ENCODE data around the gene SRGAP3.

Gene SRGAP3

DNA sequence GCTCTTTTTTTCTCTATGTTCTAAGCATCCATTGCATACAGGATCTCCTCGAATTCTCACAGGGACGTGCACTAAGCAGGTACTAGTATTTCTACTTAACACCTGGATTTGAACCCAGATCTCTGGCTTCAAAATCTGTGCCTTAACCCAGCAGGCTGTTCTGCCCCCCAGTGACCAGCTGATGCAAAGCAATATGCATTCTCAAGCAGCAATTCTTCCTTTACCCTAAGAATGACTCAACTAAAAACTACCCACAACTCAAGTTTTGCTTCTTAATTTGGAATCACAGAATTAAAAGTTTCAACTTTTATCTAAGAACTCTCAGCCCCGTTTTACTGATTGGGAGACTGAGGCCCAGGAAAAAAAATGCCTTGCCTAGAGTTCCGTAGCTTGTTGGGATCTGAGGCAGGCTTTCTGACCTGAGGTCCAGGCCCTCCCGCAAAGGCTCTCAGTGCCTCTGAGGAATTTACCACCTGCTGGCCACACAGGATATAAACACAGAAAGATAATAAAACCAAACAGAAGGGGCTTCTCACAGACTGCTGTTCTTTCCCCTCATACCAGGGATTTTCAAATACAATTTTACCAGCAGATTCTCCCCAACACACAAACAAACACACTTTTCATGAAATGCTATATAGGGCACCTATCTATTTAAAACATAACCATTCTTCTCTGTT is 170.7 kb downstream of the SRGAP3 start:
- no peak for DNase-seq

DNA sequence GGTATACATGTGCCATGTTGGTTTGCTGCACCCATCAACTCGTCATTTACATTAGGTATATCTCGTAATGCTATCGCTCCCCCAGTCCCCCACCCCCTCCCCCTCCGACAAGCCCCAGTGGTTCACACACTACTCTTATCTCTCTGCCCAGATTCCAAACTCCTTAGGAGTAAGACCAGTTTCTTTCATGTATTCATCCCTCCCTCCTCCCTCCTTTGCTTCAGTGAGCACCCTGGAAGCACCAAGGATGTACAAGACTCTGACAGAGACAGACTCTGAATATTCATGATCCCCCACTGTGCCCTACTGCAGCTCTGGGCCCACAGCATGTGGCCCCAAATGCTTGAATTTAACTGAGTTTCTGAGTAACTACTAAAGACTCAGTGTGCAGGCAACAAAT is 172.4 kb downstream of the SRGAP3 start:
- DNase-seq, result no peak

DNA sequence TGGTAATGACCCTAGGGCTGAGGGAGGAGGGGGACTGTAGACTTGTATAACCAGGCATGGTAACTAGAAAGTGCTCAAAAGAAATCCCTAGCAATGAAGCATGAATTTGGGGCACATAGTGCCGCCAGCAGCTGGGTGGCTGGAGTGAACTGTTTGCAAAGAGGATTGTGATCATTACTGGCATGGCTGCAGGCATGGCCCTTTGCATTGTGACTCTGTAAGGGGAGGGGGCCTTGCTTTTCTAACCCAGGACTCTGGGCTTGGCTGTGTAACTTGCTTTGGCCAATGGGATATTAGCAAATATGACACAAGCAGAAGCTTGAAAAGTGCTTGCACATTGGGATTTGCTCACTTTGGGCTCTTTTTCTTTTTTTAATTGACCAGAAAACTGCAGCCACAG is 173.7 kb downstream of the SRGAP3 start:
- DNase-seq, result no peak

GRCh38 chr3:9074079-9074478 is 175.4 kb downstream of the SRGAP3 start:
- peak; percentile 84 for DNase-seq

GRCh38 chr3:9072667-9073009 is 176.8 kb downstream of the SRGAP3 start:
- no peak for DNase-seq

DNA sequence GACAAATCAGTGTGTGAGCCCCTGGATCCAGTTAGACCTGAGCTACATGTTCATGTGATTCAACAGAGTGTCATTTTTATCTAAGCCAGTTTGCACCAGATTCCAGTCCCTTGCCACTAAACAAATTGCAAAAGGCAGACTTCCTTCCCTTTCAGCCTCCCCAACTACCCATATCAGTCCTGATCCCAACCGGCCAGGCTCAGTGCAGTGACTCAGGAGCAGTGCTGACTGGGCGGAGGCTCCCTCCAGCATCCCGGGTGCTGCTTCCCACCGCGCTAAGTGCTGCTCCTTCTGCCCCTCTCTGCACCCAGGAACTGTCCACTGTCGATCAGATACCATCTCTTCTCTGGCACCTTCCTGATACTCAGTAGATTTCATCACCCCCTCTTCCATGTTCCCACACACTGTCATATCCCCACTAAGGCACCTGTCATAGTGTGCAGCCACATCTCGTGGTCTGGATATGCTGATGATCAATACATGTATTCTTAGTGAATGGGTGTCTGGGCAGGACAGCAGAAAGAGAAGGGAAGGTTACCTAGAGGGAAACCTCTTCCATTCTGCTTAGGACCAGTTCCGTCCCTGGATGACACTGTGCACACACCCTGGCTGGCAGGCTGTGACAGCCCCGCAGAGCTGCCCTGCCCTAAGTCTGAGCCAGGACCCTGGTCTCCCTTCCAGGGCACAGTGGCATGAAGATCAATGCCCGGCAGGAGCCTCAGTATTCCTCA is 177.3 kb downstream of the SRGAP3 start:
- DNase-seq, result no peak

DNA sequence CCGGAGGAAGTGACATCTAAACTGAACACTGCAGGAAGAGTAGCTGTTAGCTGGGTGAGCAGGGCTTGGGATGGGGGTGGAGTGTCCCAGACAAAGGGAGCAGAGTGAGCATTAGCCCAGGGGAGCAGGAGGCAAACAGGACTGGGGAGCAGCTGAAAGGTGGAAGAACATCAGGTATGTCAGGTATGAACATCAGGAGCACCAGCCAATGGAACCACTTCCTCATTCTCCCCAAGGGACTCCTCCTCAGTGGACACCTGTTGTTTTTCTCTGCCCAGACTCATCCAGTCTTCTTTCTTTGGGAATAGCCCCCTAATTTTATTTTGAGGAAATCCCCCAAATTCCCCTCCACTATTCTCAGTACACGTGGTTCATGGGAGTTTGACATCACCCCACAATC is 178.5 kb downstream of the SRGAP3 start:
- DNase-seq, result no peak

GRCh38 chr3:9069971-9070370 is 179.5 kb downstream of the SRGAP3 start:
- DNase-seq, result no peak

DNA sequence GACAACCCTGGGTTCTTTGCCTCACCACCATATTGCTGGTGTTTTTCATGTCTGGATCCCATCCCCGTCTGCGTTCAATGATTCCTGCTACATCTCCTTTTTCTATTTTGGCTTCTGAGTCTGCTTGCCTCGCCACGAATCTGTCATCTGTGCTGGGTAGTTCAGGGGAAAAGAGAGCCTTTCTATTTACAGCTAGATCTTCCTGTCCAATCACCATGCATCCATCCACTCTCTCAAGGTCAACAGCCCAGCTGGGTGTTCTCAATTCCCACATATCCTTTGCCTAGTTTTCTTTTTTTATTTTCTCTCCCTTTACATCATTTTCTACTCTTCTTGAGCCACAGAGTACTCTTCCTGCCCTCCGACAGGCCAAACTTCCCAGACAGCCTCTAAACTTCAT is 181.4 kb downstream of the SRGAP3 start:
- no peak for DNase-seq

DNA sequence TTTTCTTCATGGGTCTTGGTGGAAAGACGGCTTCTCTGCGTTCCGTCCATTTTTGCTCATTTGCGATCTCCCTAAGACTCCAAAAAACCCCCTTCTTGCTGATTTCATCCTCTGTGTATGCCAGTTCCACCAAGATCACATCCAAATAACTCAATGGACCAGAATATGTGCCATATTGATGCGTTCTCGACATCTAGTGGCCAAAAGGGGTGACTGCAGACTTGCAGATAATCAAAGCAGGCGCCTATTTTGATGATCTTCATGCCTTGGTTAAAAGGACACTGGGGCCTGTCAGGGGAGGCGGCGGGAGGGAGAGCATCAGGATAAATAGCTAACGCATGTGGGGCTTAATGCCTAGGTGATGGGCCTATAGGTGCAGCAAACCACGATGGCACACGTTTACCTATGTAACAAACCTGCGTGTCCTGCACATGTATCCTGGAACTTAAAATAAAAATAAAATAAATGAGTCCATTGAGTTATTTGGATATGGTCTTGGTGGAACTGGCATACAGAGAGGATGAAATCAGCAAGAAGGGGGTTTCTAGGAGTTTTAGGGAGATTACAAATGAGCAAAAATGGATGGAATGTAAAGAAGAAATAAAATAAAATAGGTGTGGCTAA is 182.0 kb downstream of the SRGAP3 start:
- DNase-seq, result peak; percentile 67

- DNase-seq, result no peak
Measured at GRCh38 chr3:9066775-9067174, 182.7 kb downstream of the SRGAP3 start.

- no peak for DNase-seq
Measured at GRCh38 chr3:9066141-9066540, 183.3 kb downstream of the SRGAP3 start.

DNA sequence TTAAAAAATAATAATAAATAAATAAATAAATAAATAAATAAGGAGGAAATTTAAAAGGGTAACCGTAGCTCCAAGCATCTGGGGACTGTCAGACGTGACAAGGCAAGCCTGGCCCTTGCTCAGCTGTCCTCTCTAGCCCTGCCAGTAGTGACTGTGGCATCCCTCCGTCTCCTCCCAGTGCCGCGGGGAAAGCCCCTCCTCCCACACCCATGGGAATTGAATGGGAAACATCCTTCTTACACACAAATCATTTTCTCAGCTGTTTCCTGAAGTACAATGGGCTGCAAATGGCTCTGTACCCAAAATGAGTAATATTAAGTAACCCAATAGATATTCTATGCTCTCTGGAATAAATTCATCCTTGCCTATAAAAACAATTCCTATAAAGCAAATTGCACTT is 184.6 kb downstream of the SRGAP3 start:
- peak; percentile 20 for DNase-seq

DNA sequence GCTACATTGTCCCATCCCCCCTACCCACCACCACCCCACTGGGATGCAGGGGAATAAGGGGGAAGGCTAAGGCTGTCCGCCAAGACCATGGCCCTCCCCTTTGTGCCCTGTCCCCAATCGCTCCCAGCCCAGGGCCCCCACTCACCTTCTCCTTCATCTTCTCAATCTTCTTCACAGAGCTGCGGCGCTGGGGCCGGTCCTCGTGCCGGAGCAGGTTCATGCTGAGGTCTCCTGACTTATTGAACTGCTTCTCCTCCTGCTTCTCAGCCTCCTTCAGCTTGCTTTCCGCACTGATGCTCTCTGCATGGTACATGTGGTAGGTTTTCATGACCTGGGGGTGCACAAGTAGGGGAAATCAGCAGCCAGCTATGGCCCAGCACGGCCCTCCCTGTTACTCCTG is 185.2 kb downstream of the SRGAP3 start:
- no peak for DNase-seq

DNA sequence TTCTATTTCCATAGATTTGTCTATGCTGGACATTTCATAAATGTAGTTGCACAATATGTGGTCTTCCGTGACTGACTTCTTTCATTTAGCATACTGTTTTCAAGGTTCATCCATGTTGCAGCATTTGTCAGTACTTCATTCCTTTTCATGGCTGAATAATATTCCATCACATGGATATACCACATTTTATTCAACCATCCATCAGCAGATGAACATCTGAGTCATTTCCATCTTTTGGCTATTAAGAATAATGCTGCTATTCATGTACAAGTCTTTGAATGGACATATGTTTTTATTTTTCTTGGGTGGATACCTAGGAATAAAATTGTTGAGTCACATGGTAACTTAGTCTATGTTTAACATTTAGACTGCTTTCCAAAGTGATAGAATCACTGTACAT is 186.9 kb downstream of the SRGAP3 start:
- no peak for DNase-seq

DNA sequence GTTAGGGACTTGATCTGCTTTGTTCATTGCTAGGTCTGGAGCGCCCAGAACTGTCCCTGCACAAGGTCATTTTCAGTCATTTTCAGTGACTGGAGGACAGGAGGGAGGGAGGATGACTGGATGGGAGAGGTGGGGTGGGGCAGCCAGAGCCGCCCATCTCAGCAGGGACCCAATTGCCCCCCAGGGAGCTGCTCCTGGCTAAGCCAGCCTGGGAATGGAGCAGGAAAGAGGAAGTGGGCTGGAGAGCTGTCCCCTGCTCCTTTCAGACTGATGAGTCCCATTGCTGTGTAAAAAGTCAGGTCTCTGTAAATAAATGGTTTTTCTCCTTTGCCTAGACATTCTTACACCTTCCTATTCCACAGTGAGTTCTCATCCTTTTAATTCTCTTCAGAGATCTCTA is 187.8 kb downstream of the SRGAP3 start:
- DNase-seq, result no peak

DNA sequence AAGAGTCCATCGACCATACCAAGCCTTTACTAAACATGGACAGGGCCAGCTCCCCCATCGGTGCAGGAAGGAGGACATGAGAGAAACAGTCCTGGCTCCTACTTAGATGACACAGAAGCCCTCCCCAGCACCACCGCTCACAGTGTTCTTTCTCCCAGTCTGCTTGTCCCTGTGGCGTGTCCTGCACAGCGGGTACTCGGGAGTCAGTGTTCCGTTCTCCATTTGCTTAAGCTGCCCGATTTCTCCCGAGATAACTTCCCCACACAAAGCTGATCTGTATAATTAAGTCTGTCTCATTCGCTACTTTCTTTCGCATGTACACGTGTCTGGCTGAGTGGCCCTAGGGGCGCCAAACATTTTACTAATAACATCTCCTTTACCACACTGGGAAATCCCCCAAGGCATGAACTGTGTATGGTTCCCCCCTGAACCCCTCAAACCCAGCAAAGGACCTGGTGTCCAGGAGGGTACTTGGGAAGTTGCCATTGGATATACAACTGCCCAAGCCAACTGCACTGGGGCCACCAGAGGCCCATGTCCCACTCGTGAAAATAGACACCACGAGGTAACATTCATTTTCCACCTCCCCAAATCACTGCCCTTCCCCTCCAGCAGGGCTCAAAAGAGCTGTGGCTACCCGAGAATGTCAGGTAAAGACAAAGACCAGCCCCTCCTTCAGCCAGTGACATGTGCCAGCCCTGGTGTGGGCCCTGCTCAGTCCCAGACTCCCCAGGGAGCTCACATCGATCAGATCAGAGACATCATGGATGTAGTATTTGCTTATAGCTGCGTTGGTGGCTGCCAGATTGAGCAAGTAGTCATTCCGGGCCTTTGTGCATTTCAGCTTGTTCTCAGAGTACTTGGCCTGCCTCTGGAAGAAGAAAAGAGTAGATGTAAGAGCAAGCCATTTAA is 189.7 kb downstream of the SRGAP3 start:
- no peak for DNase-seq

- DNase-seq, result no peak
Measured at GRCh38 chr3:9056581-9056980, 192.9 kb downstream of the SRGAP3 start.

DNA sequence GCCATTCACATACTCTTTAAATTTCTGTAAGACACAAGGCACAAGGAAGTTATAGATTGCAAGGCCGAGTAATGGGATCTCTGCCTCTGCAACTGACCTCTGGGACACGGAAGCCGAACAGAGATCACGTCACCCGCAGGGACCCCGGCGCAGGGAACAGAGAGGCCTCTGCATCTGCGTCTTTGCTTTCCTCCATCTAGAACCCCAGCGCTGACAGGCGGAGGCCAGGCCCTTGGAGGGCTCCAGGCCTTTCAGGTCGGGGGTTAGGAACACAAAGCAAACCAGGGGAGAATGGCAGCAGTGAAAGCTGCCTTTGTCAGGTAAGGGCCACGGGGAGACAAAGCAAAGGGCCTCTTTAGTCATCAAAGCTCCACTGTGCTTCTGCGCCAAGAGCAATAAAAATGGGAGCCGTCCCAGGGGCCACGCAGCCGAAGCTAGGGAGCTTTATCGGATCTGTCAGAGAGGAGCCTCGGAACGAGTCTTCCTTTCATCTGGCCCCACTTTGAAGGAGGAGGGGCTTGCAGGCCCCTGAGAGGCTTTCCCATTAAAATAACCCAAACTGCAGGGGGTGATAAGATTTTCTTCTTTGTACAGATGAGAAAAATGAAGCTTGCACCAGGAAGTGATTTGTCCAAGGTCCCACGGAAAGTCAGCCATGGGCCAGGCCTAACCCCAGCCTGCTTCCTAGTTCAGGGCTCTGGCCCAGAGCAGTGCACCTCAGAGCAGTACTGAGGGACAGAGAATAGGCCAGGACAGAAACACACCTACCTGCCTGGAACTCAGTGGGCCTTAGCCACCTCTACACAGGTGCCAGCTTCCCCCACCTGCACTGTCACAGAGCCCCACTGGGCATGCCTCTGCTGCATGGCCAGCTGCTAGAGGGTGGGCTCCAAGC is 201.7 kb downstream of the SRGAP3 start:
- no peak for DNase-seq

GRCh38 chr3:9045371-9045770 is 204.1 kb downstream of the SRGAP3 start:
- no peak for DNase-seq

DNA sequence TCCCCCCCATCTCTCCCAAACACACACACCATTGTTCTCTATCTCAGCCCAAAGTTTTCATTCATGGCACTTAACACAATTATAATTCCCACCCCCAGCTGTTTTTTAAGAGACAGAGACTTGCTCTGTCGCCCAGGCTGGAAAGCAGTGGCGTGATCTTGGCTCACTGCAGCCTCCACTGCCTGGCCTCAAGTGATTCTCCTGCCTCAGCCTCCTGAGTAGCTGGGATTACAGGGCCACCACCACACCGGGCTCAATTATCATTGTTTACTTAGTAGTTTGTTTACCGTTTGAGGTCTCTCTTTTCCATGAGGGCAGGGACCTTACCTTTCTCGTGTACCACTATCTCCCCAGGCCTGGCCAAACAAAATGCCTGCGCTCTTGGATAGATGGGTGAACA is 206.4 kb downstream of the SRGAP3 start:
- no peak for DNase-seq

GRCh38 chr3:9041626-9042025 is 207.8 kb downstream of the SRGAP3 start:
- no peak for DNase-seq
